Motor neuron (in vitro differentiated cells): ENCODE measurements around the gene KLHL7. TPM values are rescaled to one million over a fixed set of nuclear protein-coding genes. Genes with fewer than 3 reads are reported as not detected.
"Not testable (repeated sequence)": the region's sequence is repeated elsewhere in the genome, so short reads cannot be mapped to it uniquely, and the experiment has no call there.

Experiments
- ATAC-seq, 8 experiments: fragments of 200-7000 bp; cut with Tn5 transposase; replicated peaks in 6 of 8; 2 replicates each; pipeline ENCODE4 v1.8.0; 2021; ENCODE audit warnings: mild to moderate bottlenecking in 8 of 8, moderate library complexity in 8 of 8
- H3K27ac ChIP-seq, 2 donors: fragments of 250-450 bp; sonication (Bioruptor Pico); 2 replicates each; pipeline ENCODE4 v1.9.0; 2021; ENCODE audit warnings: antibody characterized with exemption in 2 of 2, mild to moderate bottlenecking in 2 of 2, moderate library complexity in 1 of 2
- H3K4me1 ChIP-seq, 2 donors: fragments of 250-450 bp; sonication (Bioruptor Pico); replicated peaks in 1 of 2; 2 replicates each; pipeline ENCODE4 v1.6.1; 2021; ENCODE audit warnings: antibody characterized with exemption in 2 of 2, mild to moderate bottlenecking in 2 of 2, moderate library complexity in 1 of 2
- H3K4me3 ChIP-seq, 5 donors: fragments of 250-450 bp; sonication (Bioruptor Pico); 2 replicates each; pipeline ENCODE4 v1.9.0; 2021; ENCODE audit warnings: antibody characterized with exemption in 5 of 5, mild to moderate bottlenecking in 5 of 5, moderate library complexity in 4 of 5
- WGBS, 10 experiments: fragments of 450-650 bp; shearing (Covaris generic); methylation state at CpG; one replicate each; pipeline ENCODE4 v1.0.0; 2022; 5-methylcytosine and 5-hydroxymethylcytosine counted together
- in situ Hi-C, 9 experiments: fragments of 400-800 bp; cut with MboI; loops; one replicate each; pipeline ENCODE4 v1.15.0; 2021; ENCODE audit warnings: low sequenced_read_pairs in 9 of 9, low pct_unique_long_range_greater_than_20kb in 2 of 9; ENCODE audit not compliant: unreplicated experiment in 9 of 9
- total RNA-seq, 8 experiments: library from RNA; unstranded; fragments of 300-600 nt; gene quantifications; 2 replicates each; pipeline versions ENCODE4 v1.2.3 to v1.2.4, GENCODE V29; 2022

The KLHL7 gene
- total RNA-seq, 8 experiments from 2014 or later: 26.7 to 82.5 (median 56.7) TPM

GRCh38 chr7:23213755-23214154, 108.2 kb downstream of the KLHL7 start:
- H3K27ac ChIP-seq: no peak overlapping the region
- no peak for ATAC-seq
- in situ Hi-C loops: no loop called here
- 85 to 100% (median 98%) methylated on average over 1 to 8 of the region's 11 CpGs; no CpG with 5 or more reads in 2 of the 10 experiments for WGBS, 10 experiments
- no peak overlapping the region for H3K4me3 ChIP-seq
- H3K4me1 ChIP-seq: no peaks in the 10 kb centered on the region

DNA sequence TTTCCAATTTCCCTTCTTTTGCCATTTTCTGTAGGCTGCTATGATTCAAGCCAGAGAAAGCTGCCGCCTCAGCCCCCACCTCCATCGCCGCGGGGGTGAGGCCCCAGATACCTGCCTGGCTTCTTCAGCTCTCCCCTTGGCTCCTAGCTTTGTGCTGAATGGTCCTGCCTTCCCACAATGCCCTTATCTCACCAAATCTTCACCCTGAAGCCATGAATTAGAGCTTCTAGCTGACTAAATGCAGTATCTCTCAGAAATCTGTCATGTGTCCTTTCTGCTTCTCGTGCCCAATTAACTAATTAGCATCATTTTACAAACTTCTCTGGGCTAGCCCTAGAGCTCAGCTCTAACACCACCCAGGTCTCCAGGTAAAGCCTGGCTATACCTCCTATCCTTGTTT, 108.8 kb downstream of the KLHL7 start:
- H3K4me3 ChIP-seq: no peak overlapping the region

DNA sequence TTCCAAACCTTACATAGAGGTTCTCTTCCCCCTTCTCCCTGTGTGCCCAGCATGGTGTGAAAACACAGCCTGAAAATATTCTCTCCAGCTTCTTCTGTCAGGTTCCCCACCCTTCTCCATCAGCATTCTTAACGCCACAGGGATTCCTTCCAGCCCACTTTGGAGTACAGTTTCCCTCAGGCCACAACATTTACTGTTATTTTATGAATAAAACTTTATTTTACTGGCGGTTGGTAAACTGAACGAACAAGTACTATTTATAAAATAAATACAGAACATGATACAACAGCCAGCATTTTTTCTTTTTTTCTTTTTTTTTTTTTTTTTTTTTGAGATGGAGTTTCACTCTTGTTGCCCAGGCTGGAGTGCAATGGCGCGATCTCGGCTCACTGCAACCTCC, 109.4 kb downstream of the KLHL7 start:
- H3K27ac ChIP-seq: no peak overlapping the region
- no peak overlapping the region for H3K4me3 ChIP-seq
- H3K4me1 ChIP-seq: no peaks in the 10 kb centered on the region
- in situ Hi-C loops: no loop called here
- ATAC-seq: no peak
- 17 to 100% (median 69%) methylated on average over 1 to 3 of the region's 6 CpGs; no CpG with 5 or more reads in 1 of the 10 experiments for WGBS, 10 experiments

More for the DNA sequence above, 108.8 kb downstream of the KLHL7 start:
- in situ Hi-C loops: no loop called here
- 40 to 100% (median 82%) methylated on average over 1 to 5 of the region's 5 CpGs; no CpG with 5 or more reads in 1 of the 10 experiments for WGBS, 10 experiments
- H3K4me1 ChIP-seq: no peaks in the 10 kb centered on the region
- no peak for ATAC-seq
- no peak overlapping the region for H3K27ac ChIP-seq

GRCh38 chr7:23216021-23216420, 110.4 kb downstream of the KLHL7 start:
- in situ Hi-C loops: no loop called here

DNA sequence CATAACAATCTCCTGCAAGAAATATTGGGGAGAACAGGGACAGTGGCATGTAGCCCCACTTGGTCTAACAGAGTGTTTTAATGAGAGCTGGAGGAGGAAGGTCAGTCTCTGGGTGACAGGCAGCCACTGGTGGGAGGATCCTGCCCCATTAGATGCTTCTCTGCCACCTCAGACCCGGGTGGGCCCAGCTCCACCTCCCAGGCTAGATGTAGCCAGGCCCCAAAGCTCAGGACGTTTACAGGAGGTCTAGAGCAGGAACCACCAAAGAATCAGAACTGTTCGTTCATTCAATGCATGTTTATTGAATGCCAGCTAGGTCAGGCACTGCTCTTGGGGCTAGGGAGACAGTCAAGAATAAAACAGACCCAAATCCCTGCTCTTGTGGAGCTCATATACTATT, 112.6 kb downstream of the KLHL7 start:
- 10 to 80% (median 34%) methylated on average over 1 to 3 of the region's 3 CpGs; no CpG with 5 or more reads in 4 of the 10 experiments for WGBS, 10 experiments
- ATAC-seq: no peak
- in situ Hi-C loops: no loop called here

More at GRCh38 chr7:23216021-23216420, 110.4 kb downstream of the KLHL7 start:
- 35 to 90% (median 52%) methylated on average over 1 to 2 of the region's 2 CpGs; no CpG with 5 or more reads in 4 of the 10 experiments for WGBS, 10 experiments
- H3K27ac ChIP-seq: no peak overlapping the region
- no peak for ATAC-seq
- H3K4me3 ChIP-seq: no peak overlapping the region
- H3K4me1 ChIP-seq: no peaks in the 10 kb centered on the region

DNA sequence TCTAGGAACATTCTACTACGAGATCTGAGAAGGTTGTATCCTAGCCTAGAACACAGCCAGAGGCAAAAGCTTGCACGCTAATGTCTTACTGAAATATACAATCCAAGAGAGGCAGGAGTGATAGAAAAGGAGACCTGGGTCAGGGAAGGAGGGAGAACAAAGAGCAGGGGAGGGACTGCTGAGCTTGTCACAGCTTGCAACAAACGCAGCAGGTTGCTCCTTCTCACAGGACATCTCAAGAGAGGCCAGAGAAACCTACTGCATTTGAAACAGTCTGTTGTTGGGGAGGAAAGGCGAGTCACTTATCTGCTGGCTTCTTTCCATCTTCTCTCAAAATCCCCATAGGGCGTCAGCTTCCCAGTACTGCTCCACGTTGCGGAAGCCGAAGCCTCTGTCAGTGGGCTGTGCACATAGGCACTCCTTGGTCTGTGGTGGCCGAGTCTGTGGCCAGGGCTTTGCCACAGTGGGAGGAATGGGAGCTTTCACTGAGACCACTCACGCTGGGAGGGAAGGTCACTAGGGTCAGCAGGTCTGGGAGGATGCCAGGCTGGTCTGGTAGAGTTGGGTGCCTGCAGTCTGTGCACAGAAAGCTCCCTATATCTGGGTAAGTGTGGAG, 115.2 kb downstream of the KLHL7 start:
- 35 to 84% (median 67%) methylated on average over 2 to 8 of the region's 10 CpGs; no CpG with 5 or more reads in 1 of the 10 experiments for WGBS, 10 experiments
- Histone ChIP-seq H3K4me1 (no peaks in the 10 kb centered on the region), H3K4me3 (no peak overlapping the region), H3K27ac (no peak overlapping the region)
- in situ Hi-C loops: no loop called here
- peak in 2 of 8 experiments; percentile 21 to 29 for ATAC-seq

More for the DNA sequence above, 112.6 kb downstream of the KLHL7 start:
- H3K27ac ChIP-seq: no peak overlapping the region
- H3K4me3 ChIP-seq: no peak overlapping the region
- H3K4me1 ChIP-seq: no peaks in the 10 kb centered on the region

GRCh38 chr7:23222439-23223030, 117.0 kb downstream of the KLHL7 start:
- in situ Hi-C loops: no loop called here
- Histone ChIP-seq H3K4me3 (no peak overlapping the region), H3K27ac (no peak overlapping the region), H3K4me1 (no peaks in the 10 kb centered on the region)
- WGBS, 10 experiments: 0 to 86% (median 80%) methylated on average over 1 to 3 of the region's 5 CpGs; no CpG with 5 or more reads in 5 of the 10 experiments
- ATAC-seq: no peak

- H3K4me3 ChIP-seq, H3K27ac ChIP-seq, H3K4me1 ChIP-seq, ATAC-seq, in situ Hi-C loops: not testable (repeated sequence)
- WGBS, 10 experiments: 38 to 100% (median 91%) methylated on average over 1 to 4 of the region's 4 CpGs; no CpG with 5 or more reads in 4 of the 10 experiments
Measured at GRCh38 chr7:23224364-23224763, 118.8 kb downstream of the KLHL7 start.

- in situ Hi-C loops: no loop called here
- Histone ChIP-seq H3K4me3 (no peak overlapping the region), H3K27ac (no peak overlapping the region), H3K4me1 (no peaks in the 10 kb centered on the region)
- WGBS, 10 experiments: 38 to 100% (median 59%) methylated on average over 2 to 4 of the region's 4 CpGs; no CpG with 5 or more reads in 1 of the 10 experiments
- no peak for ATAC-seq
Measured at GRCh38 chr7:23226844-23227450, 121.4 kb downstream of the KLHL7 start.

Other genes starting within 250 kb of the KLHL7 start
- gene HYCC1, start 91.7 kb upstream of the KLHL7 start, total RNA-seq: 10 to 100 TPM; 21.3 to 76.3 (median 31.3) TPM
- 100 to 1,000 TPM in 1 of 8 experiments, 10 to 100 TPM in 7; 26.9 to 102 (median 40.9) TPM for gene NUP42, start 76.3 kb downstream of the KLHL7 start, total RNA-seq
- gene GPNMB, start 141.0 kb downstream of the KLHL7 start, total RNA-seq: 1,000 to 10,000 TPM in 1 of 8 experiments, 100 to 1,000 TPM in 2, 1 to 10 TPM in 3, under 1 TPM in 2; 0.71 to 1,173 (median 4.1) TPM
- gene MALSU1, start 193.6 kb downstream of the KLHL7 start, total RNA-seq: 10 to 100 TPM; 16.0 to 42.0 (median 25.9) TPM